Hippocampal formation (tissue), 2 donors: ENCODE measurements around the gene KAZN.

Experiments
- DNase-seq, 2 donors: peaks; one replicate each; lab custom pipeline; 2025; lab: John Stamatoyannopoulos, UW

The KAZN gene

DNA sequence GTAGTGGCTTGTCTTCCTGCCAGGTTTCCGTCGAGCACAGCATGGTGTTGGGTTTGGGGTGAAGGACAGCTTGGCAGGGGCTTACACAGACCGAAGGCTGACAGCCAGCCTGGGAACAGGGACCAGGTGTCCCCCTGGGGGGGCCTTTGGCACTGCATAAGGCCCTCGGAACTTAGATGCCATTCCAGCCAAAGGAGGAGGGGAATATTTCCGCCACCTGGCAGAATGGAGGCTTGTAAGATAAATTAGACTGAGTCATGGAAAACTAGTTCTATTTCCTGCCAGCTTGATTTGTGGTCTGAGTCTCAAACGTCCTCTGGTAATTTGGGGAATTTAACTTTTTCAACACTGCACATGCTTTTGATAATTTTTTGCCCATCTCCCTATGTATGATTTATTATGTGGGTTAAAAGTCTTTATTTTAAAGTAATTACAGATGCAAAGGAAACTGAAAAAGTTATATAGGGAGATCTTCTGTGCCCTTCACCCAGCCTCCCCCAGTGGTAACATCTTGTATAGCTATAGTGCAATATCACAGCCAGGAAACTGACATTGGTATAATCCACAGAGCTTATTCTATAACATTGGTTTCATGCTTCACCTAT is 543.6 kb downstream of the KAZN start:
- DNase-seq = no peak

GRCh38 chr1:15145327-15145726 is 546.8 kb downstream of the KAZN start:
- no peak for DNase-seq

DNA sequence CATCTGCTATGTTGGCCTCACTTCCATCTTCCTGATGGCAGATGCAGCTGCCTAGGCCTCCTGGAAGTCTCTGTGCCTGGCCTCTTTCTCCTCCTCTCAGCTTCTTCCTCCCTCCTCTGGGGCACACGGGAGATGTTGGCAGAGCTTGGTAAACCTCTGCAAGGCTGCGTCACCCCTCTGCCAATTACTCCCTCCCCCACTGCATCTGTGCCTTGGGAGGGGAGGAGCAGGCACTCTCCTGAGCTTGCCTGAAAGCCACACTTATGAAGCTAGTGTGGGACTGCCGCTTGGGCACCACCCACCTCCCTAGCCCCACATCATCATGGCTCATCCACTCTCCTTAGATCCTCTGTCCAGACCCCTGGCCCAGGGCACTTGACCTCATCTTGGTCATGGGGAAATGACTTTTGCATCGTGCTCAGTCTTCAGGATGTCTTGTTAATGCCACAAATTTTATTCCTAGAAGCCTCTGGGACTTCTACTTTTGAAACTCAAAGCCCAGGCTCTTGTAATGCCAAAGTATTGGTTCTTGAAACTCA is 547.7 kb downstream of the KAZN start:
- DNase-seq = no peak

- DNase-seq = no peak
Measured at GRCh38 chr1:15146971-15147376, 548.5 kb downstream of the KAZN start.

- no peak for DNase-seq
Measured at GRCh38 chr1:15148004-15148403, 549.5 kb downstream of the KAZN start.

DNA sequence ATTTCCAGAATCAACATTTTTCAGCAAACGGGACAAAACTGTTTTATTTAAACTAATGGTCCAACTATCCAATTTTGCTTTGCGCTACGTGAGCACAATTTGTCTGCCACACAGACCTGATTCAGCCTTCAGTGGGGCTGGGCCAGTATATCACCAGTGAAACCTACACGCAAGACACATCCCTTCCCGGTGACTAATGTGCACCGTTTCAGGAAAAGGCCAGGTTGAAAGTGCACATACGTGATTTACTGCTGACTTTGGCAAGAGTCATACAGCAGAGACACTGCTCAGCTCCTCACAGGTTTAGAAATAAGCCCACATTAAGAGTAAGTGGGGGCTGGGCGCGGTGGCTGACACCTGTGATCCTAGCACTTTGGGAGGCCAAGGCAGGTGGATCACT is 550.0 kb downstream of the KAZN start:
- DNase-seq = no peak

DNA sequence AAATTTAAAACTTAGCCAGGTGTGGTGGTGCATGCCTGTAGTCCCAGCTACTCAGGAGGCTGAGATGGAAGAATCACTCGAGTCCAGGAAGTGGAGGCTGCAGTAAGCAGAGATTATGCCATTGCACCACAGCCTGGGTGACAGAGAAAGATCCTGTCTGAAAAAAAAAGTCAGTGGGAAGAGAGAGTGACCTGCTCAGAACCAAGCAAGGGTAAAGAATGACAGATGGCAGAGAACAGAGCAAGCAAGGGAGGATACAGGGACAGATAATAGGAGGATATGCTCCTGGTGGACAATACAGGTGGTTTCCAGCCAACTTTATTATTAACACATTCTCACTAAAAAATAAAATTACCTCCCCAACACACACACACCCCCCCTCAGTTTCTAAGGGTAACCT is 550.5 kb downstream of the KAZN start:
- no peak for DNase-seq

DNA sequence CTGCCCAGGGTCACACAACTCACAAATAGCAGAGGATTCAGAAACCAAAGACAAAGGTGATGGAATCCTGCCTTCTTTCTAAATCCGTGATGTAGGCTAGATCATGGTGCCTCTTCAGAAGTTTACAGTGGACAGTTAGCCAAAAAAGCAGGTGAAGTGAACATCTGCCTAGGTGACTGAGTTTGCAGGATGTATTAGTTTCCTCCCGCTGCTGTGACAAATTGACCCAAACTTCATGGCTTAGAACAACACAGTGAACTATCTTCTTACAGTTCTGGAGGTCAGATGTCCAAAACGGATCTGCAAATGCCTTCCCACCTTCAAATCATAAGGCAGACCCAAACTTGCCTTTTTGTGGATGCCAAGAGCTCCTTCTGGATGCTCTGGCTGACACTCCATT is 551.9 kb downstream of the KAZN start:
- no peak for DNase-seq

DNA sequence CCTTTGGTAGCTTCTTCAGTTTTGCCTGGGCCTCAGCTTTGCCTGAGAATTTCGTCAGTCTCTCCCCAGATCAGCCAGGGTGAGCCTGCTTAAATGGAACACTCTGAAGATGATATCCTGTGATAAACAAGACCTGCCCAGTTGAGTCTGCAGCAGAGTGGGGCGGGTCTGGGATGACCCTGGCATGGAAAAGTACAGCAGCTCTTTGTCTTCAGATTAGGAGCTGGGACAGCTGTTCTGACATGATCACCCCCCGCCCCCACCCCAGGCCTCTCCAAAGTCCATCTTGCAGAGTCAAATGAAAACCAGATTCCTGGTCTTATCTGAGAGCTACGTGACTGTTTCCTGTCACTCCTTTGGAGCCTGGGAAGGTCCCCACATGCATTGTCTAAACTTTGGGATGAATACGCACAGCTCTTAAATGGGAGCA is 552.9 kb downstream of the KAZN start:
- DNase-seq = no peak

GRCh38 chr1:15151871-15152270 is 553.4 kb downstream of the KAZN start:
- DNase-seq = no peak

DNA sequence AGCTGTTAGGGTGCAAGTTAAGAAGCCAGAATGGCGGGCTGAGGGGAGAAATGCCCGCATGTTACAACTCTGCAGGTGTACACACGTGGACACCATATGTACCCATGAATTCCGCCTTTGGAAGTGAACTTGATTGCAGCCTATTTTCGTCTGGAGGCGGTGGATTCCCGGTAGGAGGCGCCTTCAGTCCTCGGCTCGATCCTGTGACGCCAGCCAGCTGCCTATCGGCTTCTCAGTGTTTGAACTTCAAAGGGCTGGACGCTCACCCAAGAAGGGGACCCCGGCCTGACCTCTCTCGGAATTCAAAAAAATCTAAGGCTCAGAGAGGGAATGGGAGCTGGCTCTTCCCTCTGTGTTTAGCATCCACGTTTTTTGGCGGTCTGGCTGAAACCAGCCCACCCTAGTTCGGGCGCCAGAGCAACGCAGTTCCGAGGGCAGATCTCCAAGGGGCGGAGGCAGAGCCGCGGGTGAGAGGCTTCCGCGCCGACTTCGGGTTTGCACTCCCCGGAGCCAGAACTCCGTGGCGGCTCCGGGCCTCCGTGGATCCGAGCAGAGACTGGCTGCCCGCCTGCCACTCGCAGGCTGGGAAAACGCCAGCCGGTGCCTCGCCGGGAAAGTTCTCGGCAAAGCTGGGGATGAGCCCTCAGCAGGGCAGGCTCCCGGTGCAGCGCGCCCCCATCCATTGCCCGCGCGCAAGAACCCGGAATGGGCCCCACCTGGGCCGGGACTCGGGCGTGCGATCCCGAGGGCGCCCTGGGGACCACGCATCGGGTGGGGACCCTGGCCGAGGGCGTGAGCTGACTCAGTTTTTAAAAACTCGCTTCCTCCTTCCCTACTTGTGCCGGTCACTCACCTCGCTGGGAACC is 554.1 kb downstream of the KAZN start:
- peak; percentile 55 to 68 for DNase-seq

- peak in 1 of 2 donors; percentile 40 for DNase-seq
Measured at GRCh38 chr1:15153184-15153841, 554.8 kb downstream of the KAZN start, which contains the start of gene TMEM51. Gene TMEM51 (plus strand): TSS chr1:15153747. CDS start chr1:15215088, 61,341 bp downstream.

DNA sequence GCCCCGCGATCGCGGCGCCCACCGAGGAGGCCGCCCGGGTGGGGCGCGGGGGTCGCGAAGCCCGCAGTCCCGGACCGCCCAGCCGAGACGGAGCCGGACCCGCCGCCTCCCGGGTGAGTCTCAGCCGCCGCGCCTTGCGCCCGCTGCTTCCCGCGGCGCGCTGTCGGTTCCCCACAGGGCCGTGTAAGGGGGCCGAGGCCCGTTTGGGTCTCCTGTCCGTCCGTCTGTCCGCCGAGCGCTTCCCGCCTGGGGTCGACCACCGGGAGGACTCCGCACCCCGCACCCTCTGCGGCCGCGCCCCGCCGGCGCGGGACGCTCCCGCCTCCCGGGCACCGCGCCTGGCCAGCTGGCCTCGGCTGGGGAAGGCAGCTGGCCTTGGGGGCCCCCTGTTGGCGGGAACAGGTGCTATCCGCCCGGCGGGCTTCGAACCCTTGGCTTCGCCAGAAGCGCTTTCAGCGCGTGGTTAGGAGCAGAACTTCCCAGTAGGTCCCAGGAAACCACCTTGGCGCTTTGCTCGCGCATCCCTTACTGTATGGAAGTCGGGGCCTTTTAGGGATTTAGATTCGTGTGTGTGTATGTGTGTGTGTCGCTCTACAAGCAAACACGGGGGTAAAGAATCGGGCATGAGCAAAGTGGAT is 555.5 kb downstream of the KAZN start:
- DNase-seq = peak in 1 of 2 donors; percentile 32

GRCh38 chr1:15154480-15155036 is 556.1 kb downstream of the KAZN start:
- no peak for DNase-seq

DNA sequence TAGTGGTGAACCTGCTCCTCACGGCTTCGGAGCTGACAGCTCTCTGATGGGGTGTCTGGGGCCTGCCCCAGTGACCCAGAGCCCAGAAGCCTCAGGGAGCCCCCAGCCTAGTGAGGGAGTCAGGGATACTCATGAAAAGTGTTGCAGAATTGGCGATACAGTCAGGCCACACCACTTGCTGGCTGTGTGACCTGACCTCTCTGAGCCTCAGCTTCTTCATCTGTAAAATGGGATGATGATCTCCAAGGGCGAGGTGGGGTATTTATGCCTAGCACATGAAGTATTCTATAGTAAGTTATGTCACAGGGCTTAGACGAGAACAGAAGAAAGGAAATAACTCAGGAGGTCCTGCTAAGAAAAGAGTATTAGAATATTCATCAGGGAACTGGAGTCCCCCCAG is 556.7 kb downstream of the KAZN start:
- DNase-seq = no peak

GRCh38 chr1:15155888-15156741 is 557.6 kb downstream of the KAZN start:
- DNase-seq = no peak

DNA sequence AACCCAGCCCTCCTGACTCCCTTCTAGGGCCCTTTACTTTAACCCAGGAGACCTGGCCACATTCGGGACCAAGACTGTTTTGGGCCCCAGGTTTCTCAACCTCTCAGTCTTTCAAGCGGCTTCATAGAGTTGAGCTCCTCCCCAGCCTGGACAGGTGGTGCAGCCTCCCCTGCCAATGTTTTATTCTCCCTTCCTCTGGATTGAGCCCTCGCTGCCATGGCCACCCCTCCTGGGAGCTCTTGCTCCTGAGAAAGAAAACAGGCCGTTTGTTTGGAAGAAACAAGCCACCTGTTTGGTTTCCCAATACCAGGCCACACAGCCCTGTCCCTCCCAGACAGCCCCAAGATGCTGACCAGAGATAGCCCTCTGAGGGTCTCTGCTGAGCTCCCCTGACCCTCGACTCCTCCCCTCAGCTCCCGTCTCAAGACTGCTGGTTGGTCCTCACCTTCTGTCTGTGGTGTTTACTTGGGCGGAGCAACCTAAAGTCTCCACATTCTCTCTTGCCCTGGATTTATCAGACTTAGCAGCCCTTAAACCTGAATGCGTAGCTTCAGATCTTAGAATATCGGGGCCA is 558.4 kb downstream of the KAZN start:
- DNase-seq = no peak

- no peak for DNase-seq
Measured at GRCh38 chr1:15157524-15158399, 559.3 kb downstream of the KAZN start.

DNA sequence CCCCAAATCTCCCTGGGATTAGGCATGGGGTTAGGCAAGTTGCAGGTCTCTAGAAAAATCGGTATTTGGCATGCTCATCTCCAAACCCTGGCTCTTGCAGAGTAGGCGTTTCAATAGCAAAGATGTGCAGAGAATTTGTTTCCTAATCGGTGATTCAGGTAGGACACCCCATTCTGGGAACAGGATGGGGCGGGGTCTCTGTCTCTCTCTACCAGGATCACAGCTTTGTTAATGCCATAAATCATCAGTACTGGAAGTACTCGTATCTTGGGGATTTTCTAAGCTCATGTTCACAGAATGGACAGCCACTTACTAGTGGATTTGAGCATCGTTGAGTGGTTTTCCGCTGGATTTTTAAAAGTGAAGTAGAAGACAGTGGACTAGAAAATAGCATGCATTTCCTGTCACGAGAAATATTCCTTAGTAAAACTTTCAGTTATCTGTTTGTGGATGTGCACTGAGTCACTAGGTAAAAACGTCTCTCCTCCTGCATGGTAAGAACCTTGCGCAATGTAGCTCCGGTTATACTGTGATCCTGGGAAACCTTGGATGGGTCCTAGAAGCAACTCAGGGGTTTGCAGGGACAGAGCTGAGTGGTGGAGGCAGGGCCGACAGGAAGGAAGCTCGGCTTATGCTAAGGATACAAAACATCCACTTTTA is 560.2 kb downstream of the KAZN start:
- DNase-seq = no peak
